Occipital lobe (tissue), 2 donors: Measurements from ENCODE around the gene NOP53. TPM values are rescaled to one million over a fixed set of nuclear protein-coding genes. Genes with fewer than 3 reads are reported as not detected.
"Not testable (repeated sequence)": the region's sequence is repeated elsewhere in the genome, so short reads cannot be mapped to it uniquely, and the experiment has no call there.

Experiments
- DNase-seq: peaks from one replicate; lab custom pipeline; 2025; lab: John Stamatoyannopoulos, UW
- total RNA-seq: library from RNA; depleted of rRNA; stranded (reverse); fragments of >200 nt; gene quantifications from one replicate; pipeline ENCODE4 v1.2.3, GENCODE V29; 2014

The NOP53 gene
- total RNA-seq, 1 donor from 2014 or later = 52.4 TPM

DNA sequence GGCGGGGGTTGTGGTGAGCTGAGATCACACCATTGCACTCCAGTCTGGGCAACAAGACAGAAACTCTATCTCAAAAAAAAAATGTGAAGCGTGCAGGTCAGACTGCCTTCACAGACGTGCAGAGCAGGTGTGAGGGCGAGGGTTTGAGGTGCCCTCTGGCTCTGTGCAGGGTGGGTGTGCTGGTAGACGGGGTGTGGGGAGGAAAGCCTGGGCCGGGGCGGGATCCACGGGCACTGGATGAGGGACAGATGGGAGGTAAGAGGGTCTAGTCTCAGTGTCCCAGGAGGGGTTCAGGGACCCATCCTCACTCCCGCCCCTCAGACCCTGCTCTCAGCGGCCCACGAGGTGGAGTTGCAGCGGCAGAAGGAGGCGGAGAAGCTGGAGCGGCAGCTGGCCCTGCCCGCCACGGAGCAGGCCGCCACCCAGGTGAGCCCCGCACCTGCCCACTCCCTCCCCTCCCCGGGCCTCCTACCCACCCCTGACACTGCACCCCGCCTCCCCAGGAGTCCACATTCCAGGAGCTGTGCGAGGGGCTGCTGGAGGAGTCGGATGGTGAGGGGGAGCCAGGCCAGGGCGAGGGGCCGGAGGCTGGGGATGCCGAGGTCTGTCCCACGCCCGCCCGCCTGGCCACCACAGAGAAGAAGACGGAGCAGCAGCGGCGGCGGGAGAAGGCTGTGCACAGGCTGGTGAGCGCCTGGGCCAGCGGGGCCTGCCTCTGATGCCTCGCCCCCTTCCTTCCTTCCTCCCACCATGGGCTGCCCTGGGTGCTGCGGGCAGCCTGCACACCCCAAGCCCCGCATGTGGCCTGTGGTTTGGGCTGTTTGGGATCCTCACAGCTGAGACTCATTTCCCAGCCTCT, 9.1 kb downstream of the NOP53 start:
- no peak for DNase-seq

GRCh38 chr19:47755065-47755761, 9.9 kb downstream of the NOP53 start:
- no peak for DNase-seq

DNA sequence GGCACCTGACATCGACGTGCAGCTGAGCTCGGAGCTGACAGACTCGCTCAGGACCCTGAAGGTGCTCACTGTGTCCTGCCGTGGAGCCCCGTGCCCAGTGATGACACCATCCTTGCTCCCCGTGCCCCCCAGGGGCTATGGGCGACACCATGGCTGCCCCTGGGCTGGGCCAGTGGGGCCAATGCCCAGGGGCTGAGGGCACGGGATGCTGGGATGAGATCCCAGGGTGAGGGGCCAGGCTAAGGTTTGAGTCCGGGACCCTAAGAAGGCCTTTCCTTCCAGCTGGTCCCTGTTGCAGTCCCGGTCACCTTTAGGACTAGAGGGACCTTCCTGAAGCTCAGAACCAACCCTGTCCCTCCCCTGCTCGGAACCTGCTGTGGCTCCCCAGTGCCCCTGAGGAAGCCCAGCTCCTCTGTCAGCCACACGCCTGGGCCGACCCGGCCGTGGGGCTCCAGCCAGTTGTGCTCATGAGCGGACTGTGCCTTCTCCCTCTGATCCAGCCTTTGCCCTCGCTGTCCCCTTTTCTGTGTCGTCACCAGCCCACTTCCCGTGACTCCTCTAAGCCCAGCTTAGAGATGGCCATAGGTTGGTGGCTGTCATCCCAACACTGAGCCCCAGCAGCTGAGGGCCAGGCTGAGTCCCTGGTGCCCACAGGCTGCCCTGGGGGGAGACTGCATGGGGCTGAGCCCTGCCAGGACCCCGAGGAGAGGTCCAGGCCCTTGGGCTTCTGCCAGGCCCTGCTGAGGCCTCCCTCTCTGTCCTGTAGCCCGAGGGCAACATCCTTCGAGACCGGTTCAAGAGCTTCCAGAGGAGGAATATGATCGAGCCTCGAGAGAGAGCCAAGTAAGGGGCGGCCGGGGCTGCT, 10.6 kb downstream of the NOP53 start:
- DNase-seq = no peak

- DNase-seq = no peak
These were observed 11.2 kb downstream of the NOP53 start for GRCh38 chr19:47756627-47756929.

DNA sequence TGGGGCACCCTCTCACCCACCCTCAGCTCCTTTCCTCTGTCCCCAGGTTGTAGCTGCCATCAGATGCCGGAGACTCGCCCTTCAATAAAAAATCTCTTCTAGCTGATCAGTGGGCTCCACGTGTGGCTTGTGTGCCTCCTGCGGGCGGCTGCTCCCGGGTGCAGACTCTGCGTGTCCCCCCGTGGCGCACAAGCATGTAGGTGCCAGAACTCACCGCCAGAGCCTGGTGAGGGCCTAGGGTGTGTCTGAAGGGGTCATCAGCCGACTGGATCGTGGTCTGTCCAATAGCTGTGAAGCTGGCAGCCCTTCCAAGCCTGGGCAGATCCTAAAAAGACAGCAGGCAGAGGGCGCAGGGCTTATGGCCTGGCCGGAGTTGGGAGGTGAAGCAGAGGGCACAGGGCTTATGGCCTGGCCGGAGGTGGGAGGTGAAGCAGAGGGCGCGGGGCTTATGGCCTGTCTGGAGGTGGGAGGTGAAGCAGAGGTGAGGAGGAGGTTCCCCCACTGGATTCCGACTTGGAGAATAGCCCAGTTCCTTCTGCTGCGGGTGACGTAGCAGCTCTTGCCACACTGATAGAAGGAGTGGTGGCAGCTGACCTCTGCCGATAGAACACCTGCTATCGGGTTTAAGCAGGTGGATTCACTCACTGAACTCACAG, 11.7 kb downstream of the NOP53 start:
- DNase-seq = no peak

GRCh38 chr19:47757617-47758442, 12.5 kb downstream of the NOP53 start:
- no peak for DNase-seq

- no peak for DNase-seq
These were observed 13.1 kb downstream of the NOP53 start for GRCh38 chr19:47758443-47758804.

DNA sequence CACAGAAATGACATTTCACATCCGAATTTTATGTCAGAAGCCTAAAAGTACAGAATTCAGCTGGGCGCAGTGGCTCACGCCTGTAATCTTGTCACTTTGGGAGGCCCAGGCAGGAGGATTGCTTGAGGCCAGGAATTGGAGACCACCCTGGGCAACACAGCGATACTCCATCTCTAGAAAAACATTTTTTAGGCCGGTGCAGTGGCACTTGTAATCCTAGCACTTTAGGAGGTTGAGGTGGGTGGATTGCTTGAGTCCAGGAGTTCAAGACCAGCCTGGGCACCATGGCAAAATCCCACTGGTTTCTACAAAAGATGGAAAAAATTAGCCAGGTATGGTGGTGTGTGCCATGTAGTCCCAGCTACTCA, 15.3 kb downstream of the NOP53 start:
- no peak for DNase-seq

GRCh38 chr19:47761566-47761965, 16.2 kb downstream of the NOP53 start:
- DNase-seq = no peak

DNA sequence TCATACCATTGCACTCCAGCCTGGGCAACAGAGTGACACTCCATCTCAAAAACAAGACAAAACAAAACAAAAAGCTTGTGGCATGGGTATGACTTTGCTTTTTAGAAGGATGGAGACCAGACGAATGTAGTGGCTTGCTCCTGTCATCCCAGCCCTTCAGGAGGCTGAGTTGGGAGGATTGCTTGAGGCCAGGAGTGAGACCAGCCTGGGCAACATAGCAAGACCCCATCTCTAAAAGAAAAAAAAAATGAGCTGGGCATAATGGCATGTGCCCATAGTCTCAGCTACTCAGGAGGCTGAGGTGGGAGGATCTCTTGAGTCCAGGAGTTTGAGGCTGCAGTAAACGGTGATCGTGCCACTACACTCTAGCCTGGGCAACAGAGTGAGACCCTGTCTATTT, 16.8 kb downstream of the NOP53 start:
- no peak for DNase-seq

DNA sequence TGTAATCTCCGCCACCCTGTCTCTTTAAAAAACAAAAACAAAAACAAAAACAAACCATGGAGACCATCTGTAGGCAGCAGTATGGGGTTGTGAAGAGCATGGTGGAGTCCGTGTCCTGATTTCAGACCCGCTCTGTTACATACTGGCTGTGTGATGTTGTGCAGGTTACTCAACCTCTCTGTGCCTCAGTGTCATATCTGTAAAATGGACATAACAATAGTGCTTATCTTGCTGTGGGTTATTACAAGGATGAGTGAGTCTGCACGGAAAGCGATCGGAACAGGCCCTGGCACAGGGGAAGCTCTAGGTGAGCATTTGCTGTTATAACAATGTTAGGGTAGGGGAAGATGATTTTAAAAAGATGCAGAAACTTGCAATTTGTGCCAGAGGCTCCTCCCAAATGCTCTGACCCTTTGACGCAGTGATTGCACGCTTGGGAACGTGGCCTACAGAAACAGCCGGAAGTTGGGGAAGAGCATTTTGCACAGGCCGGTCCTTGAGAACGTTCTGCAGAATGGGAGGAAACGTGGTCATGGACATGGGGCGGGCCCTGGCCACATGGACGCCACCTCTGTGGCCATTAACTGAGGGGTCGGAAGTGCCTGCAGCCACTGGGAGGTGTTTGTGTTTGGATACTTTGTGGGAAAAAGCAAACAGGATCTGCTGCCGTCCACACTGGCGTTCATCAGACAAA, 17.4 kb downstream of the NOP53 start:
- no peak for DNase-seq

DNA sequence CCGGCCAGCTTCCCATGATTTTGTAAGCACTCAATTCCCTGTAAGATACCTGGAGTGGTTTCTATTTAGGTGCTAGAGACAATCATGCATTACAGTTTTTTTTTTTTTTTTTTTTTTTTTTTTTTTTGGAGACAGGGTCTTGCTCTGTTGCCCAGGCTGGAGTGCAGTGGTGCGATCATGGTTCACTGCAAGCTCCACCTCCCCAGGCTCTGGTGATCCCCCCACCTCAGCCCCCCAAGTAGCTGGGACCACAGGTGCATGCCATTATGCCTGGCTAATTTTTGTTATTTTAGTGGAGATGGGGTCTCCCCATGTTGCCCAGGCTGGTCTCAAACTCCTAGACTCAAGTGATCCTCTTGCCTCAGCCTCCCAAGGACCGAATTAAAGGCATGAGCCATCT, 19.4 kb downstream of the NOP53 start:
- not testable (repeated sequence) for DNase-seq

DNA sequence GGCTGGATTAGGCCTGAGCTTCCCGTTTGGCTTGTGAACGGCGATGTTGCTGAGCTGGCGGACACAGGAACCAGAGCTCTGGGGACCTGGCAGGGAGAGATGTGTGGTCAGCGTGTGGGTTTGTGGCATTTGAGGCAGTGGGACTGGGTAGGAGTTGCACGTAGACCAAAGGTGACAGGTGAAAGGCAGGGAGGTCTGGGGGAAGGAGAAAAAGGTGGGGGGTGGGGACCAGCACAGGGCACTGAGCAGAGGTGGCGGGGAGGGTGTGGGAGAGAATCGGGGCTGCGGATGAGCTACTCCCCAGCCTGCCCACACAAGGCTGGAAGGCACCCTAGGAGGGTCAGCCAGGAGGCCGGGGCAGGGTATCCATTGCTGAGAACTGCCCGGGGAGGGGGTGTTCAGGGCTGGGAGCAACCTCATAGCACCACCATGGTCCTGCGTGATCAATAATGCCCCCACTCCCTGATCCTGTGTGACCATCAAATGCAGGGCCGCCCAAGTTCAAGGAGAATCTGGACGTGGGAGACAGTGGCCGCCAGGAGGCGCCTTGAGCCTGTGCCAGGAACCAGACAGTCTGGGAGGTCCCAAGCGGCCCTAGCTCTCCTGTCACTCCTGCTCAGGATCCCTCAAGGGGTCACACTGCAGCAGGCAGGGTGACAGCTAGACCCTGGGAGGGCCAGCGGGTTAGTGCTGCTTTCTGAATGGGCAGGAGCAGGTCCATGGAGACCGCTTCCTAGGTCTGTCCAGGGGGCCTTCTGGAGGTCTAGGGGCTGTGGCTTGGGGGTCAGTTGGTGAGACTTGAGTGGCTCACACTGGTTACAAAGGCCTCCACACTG, 20.4 kb downstream of the NOP53 start:
- DNase-seq = no peak

DNA sequence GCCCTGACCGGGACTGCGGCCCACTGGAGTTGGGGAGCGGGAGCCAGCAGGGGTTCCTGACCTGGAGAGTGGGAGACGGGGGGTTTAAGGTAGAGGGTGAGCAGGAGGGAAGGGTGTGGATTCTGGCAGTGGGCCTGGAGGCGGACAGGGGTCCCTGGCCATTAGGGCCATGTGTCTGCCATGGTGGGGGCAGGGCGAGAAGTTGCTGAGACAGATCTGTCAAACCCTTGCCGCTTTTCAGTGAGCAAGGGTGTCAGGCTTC, 20.9 kb downstream of the NOP53 start:
- DNase-seq = no peak

GRCh38 chr19:47766670-47767069, 21.3 kb downstream of the NOP53 start:
- no peak for DNase-seq

- DNase-seq = no peak
These were observed 22.0 kb downstream of the NOP53 start for GRCh38 chr19:47767349-47767748.

DNA sequence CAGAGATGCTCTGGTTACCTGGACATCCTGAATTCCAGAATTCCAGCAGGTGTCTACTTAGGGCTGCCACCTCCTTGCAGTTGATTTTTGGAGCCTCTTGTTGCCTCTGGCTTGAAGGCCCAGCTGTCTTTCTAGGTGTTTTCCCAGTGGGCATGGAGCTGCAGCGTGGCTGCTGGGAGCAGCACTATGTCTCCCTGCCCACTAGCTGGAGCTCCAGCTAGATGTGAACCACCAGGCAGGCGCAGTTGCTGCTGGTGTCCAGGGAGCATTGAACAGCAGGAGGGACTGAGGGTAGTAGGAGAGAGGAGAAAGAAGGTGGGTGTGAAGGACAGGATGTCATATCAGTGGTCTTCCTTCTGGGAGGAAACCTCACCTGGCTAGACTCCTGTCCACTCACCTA, 23.3 kb downstream of the NOP53 start:
- no peak for DNase-seq

DNA sequence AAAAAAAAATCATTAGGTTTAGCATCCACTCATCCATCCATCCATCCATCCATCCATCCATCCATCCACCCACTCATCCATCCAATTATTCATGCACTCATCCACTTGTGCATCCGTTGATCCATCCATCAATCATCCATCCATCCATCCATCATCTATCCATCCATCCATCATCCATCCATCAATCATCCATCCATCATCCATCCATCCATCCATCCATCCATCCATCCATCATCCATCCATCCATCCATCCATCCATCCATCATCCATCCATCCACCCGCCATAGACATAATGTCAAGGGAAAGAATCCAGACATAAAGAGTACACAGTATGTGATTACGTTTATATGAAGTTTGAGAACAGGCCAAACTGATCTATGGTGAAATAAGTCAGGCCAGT, 24.2 kb downstream of the NOP53 start:
- no peak for DNase-seq

DNA sequence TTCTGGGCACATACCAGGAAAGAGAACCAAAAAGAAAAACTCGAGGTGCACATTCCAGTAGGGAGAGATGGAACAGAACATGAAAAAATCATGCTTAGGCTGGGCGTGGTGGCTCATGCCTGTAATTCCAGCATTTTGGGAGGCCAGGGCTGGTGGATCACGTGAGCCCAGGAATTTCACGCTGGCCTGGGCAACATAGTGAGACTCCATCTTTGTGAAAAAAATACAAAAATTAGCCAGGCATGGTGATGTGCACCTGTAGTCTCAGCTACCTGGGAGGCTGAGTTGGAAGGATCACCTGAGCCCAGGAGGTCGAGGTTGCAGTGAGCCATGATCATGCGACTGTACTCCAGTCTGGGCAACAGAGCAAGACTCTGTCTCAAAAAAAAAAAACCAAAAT, 25.9 kb downstream of the NOP53 start:
- DNase-seq = not testable (repeated sequence)

GRCh38 chr19:47776568-47776967, 31.2 kb downstream of the NOP53 start:
- no peak for DNase-seq
